H1 (cell line): ENCODE results near the gene BCO2. TPM values are rescaled to one million over a fixed set of nuclear protein-coding genes. Genes with fewer than 3 reads are reported as not detected.

Experiments used
- CTCF ChIA-PET: fragments of 300-600 bp; sonication (Branson Sonifier 250); formaldehyde crosslinking; loops from one replicate; lab custom pipeline; 2021; ENCODE audit not compliant: partially characterized antibody; lab: Charles Lee
- POLR2A ChIA-PET: fragments of 300-600 bp; sonication (Branson Sonifier 250); formaldehyde crosslinking; loops from one replicate; lab custom pipeline; 2021; ENCODE audit warnings: inconsistent platforms; ENCODE audit not compliant: partially characterized antibody; lab: Charles Lee
- DNase-seq, 2 experiments: peaks; one replicate each; pipeline versions ENCODE4 v3.0.0 to v3.0.0-alpha.2; 2010 to 2022; ENCODE audit warnings: low spot score in 2 of 2, low read depth in 1 of 2, mixed read lengths in 1 of 2
- FAIRE-seq: peaks from 2 replicates; lab custom pipeline; 2011; peaks lifted over from hg19 to GRCh38; lab: Jason Lieb, UNC
- H2AFZ ChIP-seq: 2 replicates; pipeline ENCODE4 v1.8.1; 2012; ENCODE audit warnings: low read length, inconsistent platforms
- H2AK5ac ChIP-seq: 2 replicates; pipeline ENCODE4 v1.6.1; 2013; ENCODE audit warnings: low read depth, low read length
- H2BK120ac ChIP-seq: replicated peaks from 2 replicates; pipeline ENCODE3; 2013; ENCODE audit warnings: low read depth, low read length, inconsistent platforms
- H2BK12ac ChIP-seq: 2 replicates; pipeline ENCODE4 v1.6.1; 2013; ENCODE audit warnings: low read depth, low read length
- H2BK15ac ChIP-seq: 2 replicates; pipeline ENCODE4 v1.6.1; 2013; ENCODE audit warnings: low read length
- H2BK20ac ChIP-seq: 2 replicates; pipeline ENCODE4 v1.6.1; 2013; ENCODE audit warnings: low read length
- H2BK5ac ChIP-seq: 2 replicates; pipeline ENCODE4 v1.6.1; 2013; ENCODE audit warnings: low read depth, low read length
- H3K14ac ChIP-seq: 2 replicates; pipeline ENCODE4 v1.6.1; 2013; ENCODE audit warnings: inconsistent platforms; ENCODE audit not compliant: insufficient read length
- H3K18ac ChIP-seq: 2 replicates; pipeline ENCODE4 v1.6.1; 2013; ENCODE audit warnings: low read length; ENCODE audit errors: extremely low read depth
- H3K23ac ChIP-seq: 2 replicates; pipeline ENCODE4 v1.6.1; 2013; ENCODE audit warnings: inconsistent platforms; ENCODE audit not compliant: insufficient read length
- H3K23me2 ChIP-seq: 2 replicates; pipeline ENCODE4 v1.6.1; 2013; ENCODE audit warnings: low read depth, low read length
- H3K27ac ChIP-seq: 2 replicates; pipeline ENCODE4 v1.6.1; 2011; ENCODE audit warnings: low read depth, low read length, inconsistent platforms
- H3K27me3 ChIP-seq, 4 experiments: replicated peaks in 1 of 4; 1 replicate in 1 of 4; 2 replicates in 3 of 4; pipeline versions ENCODE4 v1.6.1 to v1.8.1; 2011 to 2013; ENCODE audit warnings: low read length in 3 of 4, mild to moderate bottlenecking in 3 of 4, inconsistent platforms in 2 of 4, mixed read lengths in 2 of 4, moderate library complexity in 1 of 4; ENCODE audit not compliant: control insufficient read depth in 3 of 4, insufficient read depth in 3 of 4; ENCODE audit errors: extremely low read depth in 1 of 4
- H3K36me3 ChIP-seq, 4 experiments: 2 replicates each; pipeline versions ENCODE4 v1.6.1 to v1.8.1; 2011 to 2013; ENCODE audit warnings: mild to moderate bottlenecking in 4 of 4, low read length in 3 of 4, moderate library complexity in 2 of 4, control low read depth in 1 of 4, inconsistent platforms in 1 of 4; ENCODE audit not compliant: insufficient read depth in 4 of 4, control insufficient read depth in 2 of 4
- H3K4ac ChIP-seq: replicated peaks from 2 replicates; pipeline ENCODE3; 2013; ENCODE audit warnings: low read length, low read depth, mixed read lengths, inconsistent platforms; ENCODE audit not compliant: insufficient read length
- H3K4me1 ChIP-seq, 4 experiments: replicated peaks in 1 of 4; 1 replicate in 1 of 4; 2 replicates in 3 of 4; pipeline versions ENCODE4 v1.6.1 to v1.8.1; 2011 to 2013; ENCODE audit warnings: low read length in 3 of 4, inconsistent platforms in 2 of 4, mixed read lengths in 1 of 4; ENCODE audit not compliant: insufficient read depth in 4 of 4, control insufficient read depth in 3 of 4
- H3K4me2 ChIP-seq, 2 experiments: 2 replicates each; pipeline versions ENCODE4 v1.6.1 to v1.8.1; 2011 to 2013; ENCODE audit warnings: low read depth in 2 of 2, low read length in 2 of 2, control low read depth in 1 of 2, inconsistent platforms in 1 of 2, mild to moderate bottlenecking in 1 of 2; ENCODE audit not compliant: insufficient read depth in 1 of 2
- H3K4me3 ChIP-seq, 4 experiments: fragments of 200-600, 300-600 bp in 1 of 4; sonication (generic), shearing (Covaris generic), sonication (Bioruptor Twin) in 1 of 4; 2 replicates each; pipeline versions ENCODE4 v1.5.1 to v1.8.1; 2011 to 2016; ENCODE audit warnings: low read length in 4 of 4, low read depth in 3 of 4, control low read depth in 2 of 4, inconsistent platforms in 2 of 4, mild to moderate bottlenecking in 2 of 4, mixed read lengths in 1 of 4, moderate library complexity in 1 of 4; ENCODE audit not compliant: insufficient read depth in 2 of 4; ENCODE audit errors: extremely low read depth in 1 of 4
- H3K56ac ChIP-seq: replicated peaks from 2 replicates; pipeline ENCODE3; 2013; ENCODE audit warnings: low read depth, mild to moderate bottlenecking, mixed read lengths, low read length, inconsistent platforms; ENCODE audit not compliant: insufficient read length
- H3K79me1 ChIP-seq: 2 replicates; pipeline ENCODE4 v1.6.1; 2013; ENCODE audit warnings: low read depth, low read length, control low read depth
- H3K79me2 ChIP-seq, 2 experiments: 2 replicates each; pipeline versions ENCODE4 v1.6.1 to v1.8.1; 2012 to 2013; ENCODE audit warnings: low read length in 2 of 2, mild to moderate bottlenecking in 2 of 2, inconsistent platforms in 1 of 2; ENCODE audit not compliant: insufficient read depth in 2 of 2, control insufficient read depth in 1 of 2
- H3K9ac ChIP-seq, 4 experiments: replicated peaks in 1 of 4; 1 replicate in 1 of 4; 2 replicates in 3 of 4; pipeline versions ENCODE4 v1.6.1 to v1.8.1; 2011 to 2013; ENCODE audit warnings: low read depth in 3 of 4, low read length in 3 of 4, control low read depth in 2 of 4, mild to moderate bottlenecking in 2 of 4, moderate library complexity in 2 of 4, inconsistent platforms in 1 of 4; ENCODE audit errors: extremely low read depth in 1 of 4
- H3K9me3 ChIP-seq, 2 experiments: 2 replicates each; pipeline versions ENCODE4 v1.6.1 to v1.8.1; 2012 to 2013; ENCODE audit warnings: mild to moderate bottlenecking in 2 of 2, moderate library complexity in 2 of 2, control low read depth in 1 of 2, inconsistent platforms in 1 of 2, low read depth in 1 of 2, low read length in 1 of 2, mixed read lengths in 1 of 2; ENCODE audit not compliant: insufficient read depth in 2 of 2
- H4K20me1 ChIP-seq, 2 experiments: replicated peaks in 1 of 2; 2 replicates each; pipeline versions ENCODE3 to v1.8.1; 2011 to 2013; ENCODE audit warnings: inconsistent platforms in 2 of 2, low read length in 2 of 2, mild to moderate bottlenecking in 1 of 2; ENCODE audit not compliant: insufficient read depth in 2 of 2, control insufficient read depth in 1 of 2
- H4K5ac ChIP-seq: 2 replicates; pipeline ENCODE4 v1.6.1; 2013; ENCODE audit warnings: low read length, low read depth, mixed read lengths, inconsistent platforms; ENCODE audit not compliant: insufficient read length
- H4K8ac ChIP-seq: 2 replicates; pipeline ENCODE4 v1.8.0; 2013; ENCODE audit warnings: mild to moderate bottlenecking, moderate library complexity, low read length, inconsistent platforms; ENCODE audit not compliant: insufficient read depth; ENCODE audit errors: extremely low read depth
- H4K91ac ChIP-seq: replicated peaks from 2 replicates; pipeline ENCODE3; 2013; ENCODE audit warnings: low read length, mixed read lengths, inconsistent platforms; ENCODE audit not compliant: insufficient read length
- CHD2 ChIP-seq: IDR thresholded peaks from 2 replicates; pipeline ENCODE4 v1.6.1; 2012; ENCODE audit warnings: low read length, improper control_type of control experiment
- CTBP2 ChIP-seq: IDR thresholded peaks from 2 replicates; pipeline ENCODE4 v1.7.0; 2011; ENCODE audit warnings: borderline replicate concordance, mild to moderate bottlenecking, moderate library complexity, mixed read lengths, low read length; ENCODE audit not compliant: insufficient read depth, insufficient read length
- GABPA ChIP-seq: IDR thresholded peaks from 2 replicates; pipeline ENCODE4 v1.6.1; 2011; ENCODE audit warnings: mild to moderate bottlenecking, low read length, moderate library complexity, borderline replicate concordance; ENCODE audit not compliant: insufficient read depth
- NANOG ChIP-seq: IDR thresholded peaks from 2 replicates; pipeline ENCODE4 v1.6.1; 2011; ENCODE audit warnings: low read length, low read depth, mild to moderate bottlenecking, inconsistent platforms; ENCODE audit not compliant: insufficient read depth, poor library complexity, severe bottlenecking
- NRF1 ChIP-seq: IDR thresholded peaks from 2 replicates; pipeline ENCODE4 v1.6.1; 2011; ENCODE audit warnings: mild to moderate bottlenecking, low read depth, low read length, improper control_type of control experiment
- RAD21 ChIP-seq, 2 experiments: IDR thresholded peaks in 1 of 2; conservative IDR thresholded peaks in 1 of 2; 2 replicates each; pipeline ENCODE4 v1.6.1; 2011; ENCODE audit warnings: low read depth in 2 of 2, low read length in 2 of 2, improper control_type of control experiment in 1 of 2, inconsistent platforms in 1 of 2, mild to moderate bottlenecking in 1 of 2, moderate library complexity in 1 of 2
- RNF2 ChIP-seq: fragments of 200-900, 300-1000 bp; sonication (generic); IDR thresholded peaks from 2 replicates; pipeline ENCODE4 v1.7.1; 2016; ENCODE audit warnings: borderline replicate concordance, low read depth, mild to moderate bottlenecking, antibody characterized with exemption, low read length; ENCODE audit not compliant: poor library complexity, severe bottlenecking; ENCODE audit errors: missing control alignments
- SP1 ChIP-seq: IDR thresholded peaks from 2 replicates; pipeline ENCODE4 v1.6.1; 2011; ENCODE audit warnings: low read depth, low read length
- SRF ChIP-seq: IDR thresholded peaks from 2 replicates; pipeline ENCODE4 v1.6.1; 2011; ENCODE audit warnings: mild to moderate bottlenecking, low read depth, low read length, moderate library complexity
- SUZ12 ChIP-seq: fragments of 200-600 bp; sonication (generic); IDR thresholded peaks from 2 replicates; pipeline ENCODE4 v1.6.1; 2012; ENCODE audit warnings: mild to moderate bottlenecking, inconsistent platforms, low read length, moderate library complexity, mixed read lengths
- ZNF274 ChIP-seq: IDR thresholded peaks from 2 replicates; pipeline ENCODE4 v1.7.0; 2012; ENCODE audit warnings: low read length, borderline replicate concordance; ENCODE audit errors: extremely low read depth
- WGBS, 2 experiments: shearing (Covaris generic) in 1 of 2; methylation state at CpG; one replicate each; pipeline versions ENCODE4 v1.1.6 to v1.1.7; 2013 to 2015; ENCODE audit warnings: low lambda C conversion rate in 2 of 2, mixed read lengths in 2 of 2, inconsistent platforms in 1 of 2, low coverage in 1 of 2, missing lambda C conversion rate in 1 of 2; ENCODE audit not compliant: insufficient replicate concordance in 2 of 2, insufficient coverage in 1 of 2, insufficient read length in 1 of 2; ENCODE audit errors: extremely low coverage in 1 of 2, missing lambda C conversion rate in 1 of 2; 5-methylcytosine and 5-hydroxymethylcytosine counted together
- polyA plus RNA-seq, 7 experiments: library from polyadenylated mRNA; depleted of rRNA in 3 of 7; stranded (reverse) in 5 of 7; unstranded in 2 of 7; fragments of >200 nt in 5 of 7; fragments of 200-250 nt in 2 of 7; gene quantifications; 1 replicate in 5 of 7; 2 replicates in 1 of 7; 4 replicates in 1 of 7; pipeline versions ENCODE4 v1.2.1 to v1.2.3, GENCODE V29; 2011 to 2013; ENCODE audit warnings: missing spikeins in 2 of 7, mixed read lengths in 2 of 7
- total RNA-seq: library from RNA; stranded (reverse); fragmentation: NEBNext Ultra II Directional; extraction: Animal tissue kit (Norgen Biotek cat#: 25700); gene quantifications from 2 replicates; pipeline ENCODE4 v1.2.1, GENCODE V29; 2021
- TF ChIP-seq, protein P1 (sequence below): IDR thresholded peaks from 2 replicates; pipeline ENCODE4 v1.6.1; 2012; ENCODE audit warnings: inconsistent platforms

Gene BCO2
- total and polyA plus RNA-seq, 2 of the 8 experiments (the other 6 are each of a cell fraction or from before 2014, with no cell fraction given) = 0.42 to 0.82 TPM

DNA sequence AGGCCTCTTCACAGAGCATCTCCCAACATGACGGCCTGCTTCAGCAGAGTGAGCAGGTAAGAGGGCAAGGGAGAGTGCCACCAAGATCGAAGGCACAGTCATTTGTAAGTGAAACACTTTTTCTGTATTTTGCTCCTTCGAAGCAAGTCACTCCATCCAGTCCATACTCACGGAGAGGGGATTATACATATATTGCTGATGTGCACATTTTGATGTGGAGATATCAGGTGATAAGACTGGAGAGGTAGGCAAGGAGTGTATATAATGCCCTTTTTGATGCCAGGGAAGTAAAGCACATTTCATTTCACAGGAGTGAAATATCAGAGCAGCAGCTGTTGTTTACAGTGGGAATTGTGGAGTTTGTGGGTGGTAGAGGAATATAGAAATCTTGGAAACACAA is 62.1 kb downstream of the BCO2 start:
- Histone ChIP-seq H3K36me3 (peaks cover 2 to 30% (median 16%) of the 10 kb centered on the region in 4 experiments; a peak in 7 of 8 replicates), H2BK15ac (no peak overlapping the region)
- no peak for TF ChIP-seq RAD21 (IDR thresholded peaks at IDR 0.05 in 1 of 2, conservative IDR thresholded peaks at IDR 0.05 in 1 of 2; ENCODE audit: low read depth in 2 of 2, low read length in 2 of 2)
- no peak for TF ChIP-seq RNF2
- TF ChIP-seq NANOG = no peak
- TF ChIP-seq GABPA = no peak
- no peak for TF ChIP-seq SRF
- TF ChIP-seq ZNF274 = no peak
- TF ChIP-seq, protein P1, sequence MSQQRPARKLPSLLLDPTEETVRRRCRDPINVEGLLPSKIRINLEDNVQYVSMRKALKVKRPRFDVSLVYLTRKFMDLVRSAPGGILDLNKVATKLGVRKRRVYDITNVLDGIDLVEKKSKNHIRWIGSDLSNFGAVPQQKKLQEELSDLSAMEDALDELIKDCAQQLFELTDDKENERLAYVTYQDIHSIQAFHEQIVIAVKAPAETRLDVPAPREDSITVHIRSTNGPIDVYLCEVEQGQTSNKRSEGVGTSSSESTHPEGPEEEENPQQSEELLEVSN = no peak
- TF ChIP-seq CHD2 = no peak
- no peak for TF ChIP-seq CTBP2
- no peak for TF ChIP-seq SUZ12
- TF ChIP-seq NRF1 = no peak
- TF ChIP-seq SP1 = no peak

More for the DNA sequence above, 62.1 kb downstream of the BCO2 start:
- Histone ChIP-seq H3K4ac (no peak overlapping the region), H4K8ac (no peak overlapping the region), H3K18ac (no peak overlapping the region), H3K4me1 (no peaks in the 10 kb centered on the region), H2BK20ac (no peak overlapping the region), H3K4me3 (no peak overlapping the region), H3K79me1 (no peaks in the 10 kb centered on the region), H3K9ac (no peak overlapping the region), H4K91ac (no peak overlapping the region), H3K14ac (no peak overlapping the region), H3K23me2 (no peaks in the 10 kb centered on the region), H2BK12ac (no peak overlapping the region), H3K27me3 (no peaks in the 10 kb centered on the region), H3K9me3 (no peaks in the 10 kb centered on the region), H2BK5ac (no peak overlapping the region), H3K23ac (no peak overlapping the region), H3K56ac (no peak overlapping the region), H2AFZ (no peak overlapping the region), H3K4me2 (no peak overlapping the region), H4K20me1 (no peaks in the 10 kb centered on the region), H2BK120ac (no peak overlapping the region), H2AK5ac (no peak overlapping the region), H3K27ac (no peak overlapping the region), H4K5ac (no peak overlapping the region), H3K79me2 (no peaks in the 10 kb centered on the region)
- FAIRE-seq (no peak), DNase-seq (no peak)
- WGBS, 2 experiments = 94% methylated on average over 4 of the region's 4 CpGs; no CpG with 5 or more reads in 1 of the 2 experiments
- POLR2A ChIA-PET = interaction anchor here (0.8 to 1.9 kb wide), 4 partner anchors 10 to 117 kb away, joined by 3 to 5 read pairs (median 4); partner anchors contain the start of gene PTS
- CTCF ChIA-PET = interaction anchor here (0.6 to 1.1 kb wide), 2 partner anchors 123 to 140 kb away, joined by 3 read pairs; no protein-coding TSS in a partner anchor
